Measurements from ENCODE around the gene ZNF668. TPM values are rescaled to one million over a fixed set of nuclear protein-coding genes. Genes with fewer than 3 reads are reported as not detected.

The ZNF668 gene
- total and polyA plus RNA-seq, 9 donors = 1.3 to 7.4 (median 5.7) TPM

- intact Hi-C loops (cut with DNase I) = no loop called here
- no peak for DNase-seq
- Histone ChIP-seq H3K4me1 (ENCODE audit: insufficient read depth) (peaks cover 4% of the 10 kb centered on the region), H3K36me3 (no peaks in the 10 kb centered on the region), H3K9me3 (no peaks in the 10 kb centered on the region), H3K27me3 (no peaks in the 10 kb centered on the region), H3K27ac (no peak overlapping the region), H3K4me3 (peak overlapping the region; percentile 94)
- whole genome bisulfite sequencing, 3 donors = 1% methylated on average over 27 of the region's 27 CpGs
- TF ChIP-seq CTCF (IDR thresholded peaks at IDR 0.05) = no peak
- no peak for TF ChIP-seq POLR2A (IDR thresholded peaks at IDR 0.05)
- no peak for TF ChIP-seq EP300 (IDR thresholded peaks at IDR 0.05)
These were observed 1.4 kb downstream of the ZNF668 start for GRCh38 chr16:31072540-31073141.

- Histone ChIP-seq H3K27me3 (no peaks in the 10 kb centered on the region), H3K9me3 (no peaks in the 10 kb centered on the region), H3K27ac (no peak overlapping the region), H3K4me1 (ENCODE audit: insufficient read depth) (peaks cover 4% of the 10 kb centered on the region), H3K36me3 (no peaks in the 10 kb centered on the region), H3K4me3 (no peak overlapping the region)
- no peak for TF ChIP-seq POLR2A (IDR thresholded peaks at IDR 0.05)
- TF ChIP-seq EP300 (IDR thresholded peaks at IDR 0.05) = no peak
- no peak for TF ChIP-seq CTCF (IDR thresholded peaks at IDR 0.05)
- 23 to 33% (median 31%) methylated on average over 4 of the region's 4 CpGs for WGBS, 3 donors
- intact Hi-C loops (cut with DNase I) = no loop called here
- no peak for DNase-seq
These were observed 2.2 kb downstream of the ZNF668 start for GRCh38 chr16:31071861-31072260.

- WGBS, 3 donors = 89 to 93% (median 91%) methylated on average over 3 of the region's 3 CpGs
These were observed 6.7 kb downstream of the ZNF668 start for GRCh38 chr16:31067342-31067741.

GRCh38 chr16:31064882-31065461 is 9.1 kb downstream of the ZNF668 start:
- no peak overlapping the region for H3K27ac ChIP-seq
- DNase-seq = no peak
- H3K27me3 ChIP-seq = no peaks in the 10 kb centered on the region
- H3K4me1 ChIP-seq (ENCODE audit: insufficient read depth) = no peaks in the 10 kb centered on the region
- intact Hi-C loops (cut with DNase I) = no loop called here
- H3K36me3 ChIP-seq = no peaks in the 10 kb centered on the region
- 23 to 38% (median 35%) methylated on average over 4 of the region's 4 CpGs for WGBS, 3 donors
- no peak for TF ChIP-seq POLR2A (IDR thresholded peaks at IDR 0.05)
- no peak for TF ChIP-seq CTCF (IDR thresholded peaks at IDR 0.05)
- TF ChIP-seq EP300 (IDR thresholded peaks at IDR 0.05) = no peak
- H3K9me3 ChIP-seq = no peaks in the 10 kb centered on the region
- H3K4me3 ChIP-seq = no peak overlapping the region

More at GRCh38 chr16:31067342-31067741, 6.7 kb downstream of the ZNF668 start:
- Histone ChIP-seq H3K4me3 (no peak overlapping the region), H3K27ac (no peak overlapping the region), H3K36me3 (no peaks in the 10 kb centered on the region), H3K27me3 (no peaks in the 10 kb centered on the region), H3K4me1 (ENCODE audit: insufficient read depth) (peaks cover 2% of the 10 kb centered on the region), H3K9me3 (no peaks in the 10 kb centered on the region)
- DNase-seq = no peak
- TF ChIP-seq CTCF (IDR thresholded peaks at IDR 0.05) (no peak), EP300 (IDR thresholded peaks at IDR 0.05) (no peak), POLR2A (IDR thresholded peaks at IDR 0.05) (no peak)
- intact Hi-C loops (cut with DNase I) = no loop called here

Measured in ovary (tissue), 9 donors.